HG02973 (cell line): ENCODE data around the gene GPR132.

Source experiments
- ATAC-seq: cut with Tn5 transposase; IDR thresholded peaks from one replicate; pipeline ENCODE4 v1.9.1; 2021; ENCODE audit warnings: moderate library complexity; ENCODE audit not compliant: unreplicated experiment

GPR132 gene

GRCh38 chr14:105005929-105006830 lies 59.0 kb downstream of the GPR132 start:
- ATAC-seq = no peak

- no peak for ATAC-seq
Measured at GRCh38 chr14:105005329-105005928, 59.8 kb downstream of the GPR132 start.
